GM12874 (cell line): ENCODE measurements around the gene CDC37.

Source experiments
- CTCF ChIP-seq: IDR thresholded peaks from 2 replicates; pipeline ENCODE4 v1.5.1; 2011; ENCODE audit warnings: low read depth, mild to moderate bottlenecking, control low read depth, low read length, moderate library complexity; ENCODE audit not compliant: insufficient read depth

Gene CDC37

GRCh38 chr19:10403137-10404021 is at the start of gene CDC37:
TSS of gene CDC37 (minus strand) at chr19:10403542. CDS start at chr19:10403479, 63 bp downstream.
- no peak for TF ChIP-seq CTCF

GRCh38 chr19:10450853-10451609 is 47.7 kb upstream of the CDC37 start:
- no peak for TF ChIP-seq CTCF

GRCh38 chr19:10450191-10450852 is 47.0 kb upstream of the CDC37 start:
- TF ChIP-seq CTCF: no peak

GRCh38 chr19:10449037-10449436 is 45.7 kb upstream of the CDC37 start:
- TF ChIP-seq CTCF: no peak

GRCh38 chr19:10442698-10443097 is 39.4 kb upstream of the CDC37 start:
- no peak for TF ChIP-seq CTCF

- TF ChIP-seq CTCF: no peak
These were observed 36.2 kb upstream of the CDC37 start for GRCh38 chr19:10439588-10439987.

- TF ChIP-seq CTCF: no peak
These were observed 29.8 kb upstream of the CDC37 start for GRCh38 chr19:10433131-10433536.
